ENCODE results near the gene GPAT3. TPM values are rescaled to one million over a fixed set of nuclear protein-coding genes. Genes with fewer than 3 reads are reported as not detected.
A peak's percentile ranks its signal among the peaks of the same experiment; 100 is the strongest.

GPAT3 gene
- total RNA-seq, 2 donors from 2014 or later = 0.33 to 2.0 TPM

DNA sequence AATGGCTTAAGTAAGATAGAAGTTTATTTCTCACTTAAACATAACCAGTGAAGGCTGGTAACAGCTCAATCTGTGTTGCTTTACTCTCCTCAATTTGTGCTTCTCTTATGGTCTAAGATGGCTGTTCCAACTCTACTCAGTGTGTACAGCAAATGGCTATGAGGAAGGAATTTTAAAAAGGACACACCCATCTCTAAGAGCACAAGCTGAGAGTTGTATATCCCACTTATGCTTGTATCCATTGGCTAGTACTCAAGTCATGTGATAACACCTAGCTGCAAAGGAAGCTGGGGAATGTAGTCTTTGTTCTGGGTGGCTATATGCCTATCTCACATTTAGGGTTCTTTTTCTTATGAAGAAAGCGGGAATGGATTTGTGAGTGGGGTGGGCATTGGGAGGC, 63.3 kb downstream of the GPAT3 start:
- no peak overlapping the region for H3K4me3 Mint-ChIP-seq
- no peaks in the 10 kb centered on the region for H3K9me3 Mint-ChIP-seq
- no peak overlapping the region for H3K27ac ChIP-seq (ENCODE audit: low read depth, low read length)
- H3K9me3 ChIP-seq (ENCODE audit: control insufficient read depth, low read length) = no peaks in the 10 kb centered on the region
- peaks cover 4% of the 10 kb centered on the region for H3K4me1 ChIP-seq (ENCODE audit: control insufficient read depth, insufficient read depth, low read length)
- H3K9ac ChIP-seq (ENCODE audit: extremely low read depth, low read length, poor library complexity, severe bottlenecking) = no peak overlapping the region
- H3K4me3 ChIP-seq (ENCODE audit: low read length) = no peak overlapping the region
- H3K36me3 Mint-ChIP-seq (ENCODE audit: low read depth) = no peaks in the 10 kb centered on the region
- no CpG with 5 or more reads among the region's 1 CpG for WGBS, 2 experiments (ENCODE audit: insufficient coverage in 1 of 2, insufficient read length in 1 of 2)
- TF ChIP-seq, protein P1, sequence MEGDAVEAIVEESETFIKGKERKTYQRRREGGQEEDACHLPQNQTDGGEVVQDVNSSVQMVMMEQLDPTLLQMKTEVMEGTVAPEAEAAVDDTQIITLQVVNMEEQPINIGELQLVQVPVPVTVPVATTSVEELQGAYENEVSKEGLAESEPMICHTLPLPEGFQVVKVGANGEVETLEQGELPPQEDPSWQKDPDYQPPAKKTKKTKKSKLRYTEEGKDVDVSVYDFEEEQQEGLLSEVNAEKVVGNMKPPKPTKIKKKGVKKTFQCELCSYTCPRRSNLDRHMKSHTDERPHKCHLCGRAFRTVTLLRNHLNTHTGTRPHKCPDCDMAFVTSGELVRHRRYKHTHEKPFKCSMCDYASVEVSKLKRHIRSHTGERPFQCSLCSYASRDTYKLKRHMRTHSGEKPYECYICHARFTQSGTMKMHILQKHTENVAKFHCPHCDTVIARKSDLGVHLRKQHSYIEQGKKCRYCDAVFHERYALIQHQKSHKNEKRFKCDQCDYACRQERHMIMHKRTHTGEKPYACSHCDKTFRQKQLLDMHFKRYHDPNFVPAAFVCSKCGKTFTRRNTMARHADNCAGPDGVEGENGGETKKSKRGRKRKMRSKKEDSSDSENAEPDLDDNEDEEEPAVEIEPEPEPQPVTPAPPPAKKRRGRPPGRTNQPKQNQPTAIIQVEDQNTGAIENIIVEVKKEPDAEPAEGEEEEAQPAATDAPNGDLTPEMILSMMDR (conservative IDR thresholded peaks at IDR 0.05) = no peak
- no peak overlapping the region for H3K27ac Mint-ChIP-seq
- no peaks in the 10 kb centered on the region for H3K27me3 Mint-ChIP-seq (ENCODE audit: insufficient read depth)
- peak; percentile 51 for DNase-seq
- no peaks in the 10 kb centered on the region for H3K4me1 Mint-ChIP-seq
- no peaks in the 10 kb centered on the region for H3K27me3 ChIP-seq (ENCODE audit: control insufficient read depth, insufficient read depth, low read length, poor library complexity, severe bottlenecking)
- H3K36me3 ChIP-seq (ENCODE audit: control insufficient read depth, insufficient read depth, low read length) = no peaks in the 10 kb centered on the region

DNA sequence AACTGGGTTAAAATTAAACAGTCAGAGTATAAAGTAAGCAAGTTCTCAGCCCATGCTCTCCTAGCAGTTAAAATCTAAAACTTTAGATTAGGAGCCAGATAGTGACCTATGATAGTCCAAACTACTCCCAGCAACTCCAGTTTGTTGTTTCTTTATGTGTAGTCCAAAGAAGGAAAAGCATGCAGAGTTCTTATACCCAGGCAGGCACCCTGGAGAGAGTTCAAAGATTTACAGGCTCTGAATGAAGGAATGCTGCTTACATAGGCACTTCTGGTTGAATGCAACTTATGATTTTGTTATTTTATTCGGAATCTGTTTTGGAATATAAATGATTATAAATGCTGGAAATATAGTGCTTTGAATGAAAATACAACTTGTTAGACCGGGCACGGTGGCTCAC, 67.2 kb downstream of the GPAT3 start:
- no peaks in the 10 kb centered on the region for H3K36me3 ChIP-seq (ENCODE audit: control insufficient read depth, insufficient read depth, low read length)
- no peak overlapping the region for H3K27ac Mint-ChIP-seq
- no peaks in the 10 kb centered on the region for H3K9me3 Mint-ChIP-seq
- no peak overlapping the region for H3K9ac ChIP-seq (ENCODE audit: extremely low read depth, low read length, poor library complexity, severe bottlenecking)
- TF ChIP-seq, protein P1 (conservative IDR thresholded peaks at IDR 0.05) = no peak
- no peak overlapping the region for H3K4me3 Mint-ChIP-seq
- 87 to 92% methylated on average over 3 of the region's 3 CpGs for WGBS, 2 experiments (ENCODE audit: insufficient coverage in 1 of 2, insufficient read length in 1 of 2)
- DNase-seq = no peak
- no peaks in the 10 kb centered on the region for H3K27me3 ChIP-seq (ENCODE audit: control insufficient read depth, insufficient read depth, low read length, poor library complexity, severe bottlenecking)
- no peaks in the 10 kb centered on the region for H3K36me3 Mint-ChIP-seq (ENCODE audit: low read depth)
- no peak overlapping the region for H3K27ac ChIP-seq (ENCODE audit: low read depth, low read length)
- H3K9me3 ChIP-seq (ENCODE audit: control insufficient read depth, low read length) = no peaks in the 10 kb centered on the region
- peaks cover 10% of the 10 kb centered on the region for H3K4me1 Mint-ChIP-seq
- peaks cover 7% of the 10 kb centered on the region for H3K4me1 ChIP-seq (ENCODE audit: control insufficient read depth, insufficient read depth, low read length)
- H3K4me3 ChIP-seq (ENCODE audit: low read length) = no peak overlapping the region
- no peaks in the 10 kb centered on the region for H3K27me3 Mint-ChIP-seq (ENCODE audit: insufficient read depth)

DNA sequence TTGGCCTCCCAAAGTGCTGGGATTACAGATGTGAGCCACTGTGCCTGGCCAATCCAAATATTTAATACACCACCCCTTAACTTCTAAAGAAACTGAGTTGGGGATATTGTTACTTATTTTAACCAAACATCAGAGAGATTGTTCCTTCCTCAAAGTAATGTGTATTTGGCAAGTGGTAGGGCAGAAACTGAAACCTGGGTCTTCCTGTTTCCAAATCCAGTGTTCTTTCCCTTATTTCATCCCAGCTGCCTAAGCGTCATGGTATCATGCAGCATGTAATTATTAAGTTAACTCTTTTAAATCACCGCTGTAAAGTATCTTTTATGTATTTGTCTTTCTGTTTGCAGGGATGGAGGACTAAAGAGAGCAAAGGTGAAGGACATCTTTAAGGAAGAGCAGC, 68.4 kb downstream of the GPAT3 start:
- WGBS, 2 experiments (ENCODE audit: insufficient coverage in 1 of 2, insufficient read length in 1 of 2) = 94 to 100% methylated on average over 1 to 2 of the region's 2 CpGs
- Histone ChIP-seq H3K4me1 (ENCODE audit: control insufficient read depth, insufficient read depth, low read length) (peaks cover 7% of the 10 kb centered on the region), H3K9me3 (ENCODE audit: control insufficient read depth, low read length) (no peaks in the 10 kb centered on the region), H3K36me3 (ENCODE audit: control insufficient read depth, insufficient read depth, low read length) (no peaks in the 10 kb centered on the region), H3K4me3 (ENCODE audit: low read length) (no peak overlapping the region), H3K27me3 (ENCODE audit: control insufficient read depth, insufficient read depth, low read length, poor library complexity, severe bottlenecking) (no peaks in the 10 kb centered on the region), H3K27ac (ENCODE audit: low read depth, low read length) (no peak overlapping the region), H3K9ac (ENCODE audit: extremely low read depth, low read length, poor library complexity, severe bottlenecking) (no peak overlapping the region)
- Mint-ChIP-seq H3K36me3 (ENCODE audit: low read depth) (no peaks in the 10 kb centered on the region), H3K9me3 (no peaks in the 10 kb centered on the region), H3K27me3 (ENCODE audit: insufficient read depth) (no peaks in the 10 kb centered on the region), H3K4me3 (no peak overlapping the region), H3K4me1 (peaks cover 10% of the 10 kb centered on the region), H3K27ac (no peak overlapping the region)
- TF ChIP-seq, protein P1 (conservative IDR thresholded peaks at IDR 0.05) = no peak
- DNase-seq = no peak

Data from endodermal cell (in vitro differentiated cells).